GM12878 (cell line): ENCODE measurements around the gene NAP1L4. TPM values are rescaled to one million over a fixed set of nuclear protein-coding genes. Genes with fewer than 3 reads are reported as not detected.
A peak's percentile ranks its signal among the peaks of the same experiment; 100 is the strongest.
"Not testable (repeated sequence)": the region's sequence is repeated elsewhere in the genome, so short reads cannot be mapped to it uniquely, and the experiment has no call there.

Experiments used
- ATAC-seq: fragments of 200-7000 bp; cut with Tn5 transposase; 3 replicates; pipeline ENCODE4 v1.9.1; 2020; ENCODE audit warnings: mild to moderate bottlenecking, moderate library complexity
- BruUV-seq: library from RNA; stranded (reverse); fragments of 400-500 nt; replicated peaks from 2 replicates; lab custom pipeline; 2021; lab: Mats Ljungman, UMichigan
- CTCF ChIA-PET: fragments of 300-600 bp; sonication (Branson Sonifier 250); formaldehyde crosslinking; extraction: SDS; loops from one replicate; lab custom pipeline; 2021; ENCODE audit warnings: inconsistent platforms; lab: Yijun Ruan, JAX
- POLR2A ChIA-PET: fragments of 350-600 bp; formaldehyde crosslinking; extraction: SDS; loops from one replicate; lab custom pipeline; 2021; ENCODE audit warnings: inconsistent platforms; lab: Charles Lee
- RAD21 ChIA-PET: fragments of 300-600 bp; sonication (Branson Sonifier 250); formaldehyde crosslinking; loops from one replicate; lab custom pipeline; 2023; ENCODE audit warnings: antibody characterized with exemption; ENCODE audit not compliant: unreplicated experiment; lab: Charles Lee
- SMC1A ChIA-PET: fragments of 300-600 bp; sonication (Branson Sonifier 250); formaldehyde crosslinking; loops from one replicate; lab custom pipeline; 2023; ENCODE audit not compliant: unreplicated experiment, uncharacterized antibody; lab: Charles Lee
- DNase-seq: peaks from one replicate; pipeline ENCODE4 v3.0.0-alpha.2; 2011; ENCODE audit warnings: low read depth, low spot score
- FAIRE-seq: peaks from 3 replicates; lab custom pipeline; 2011; peaks lifted over from hg19 to GRCh38; lab: Jason Lieb, UNC
- H2AFZ ChIP-seq: 2 replicates; pipeline ENCODE4 v1.6.0; 2011; ENCODE audit warnings: low read depth, low read length, control low read depth; ENCODE audit not compliant: control insufficient read depth
- H3K27ac ChIP-seq: 2 replicates; pipeline ENCODE4 v1.5.1; 2011; ENCODE audit warnings: control low read depth; ENCODE audit not compliant: control insufficient read depth, insufficient read depth
- H3K27me3 ChIP-seq, 2 experiments: replicated peaks in 1 of 2; 2 replicates each; pipeline versions ENCODE4 v1.6.0 to v1.6.1; 2011; ENCODE audit warnings: low read length in 1 of 2; ENCODE audit not compliant: control insufficient read depth in 2 of 2, insufficient read depth in 2 of 2
- H3K36me3 ChIP-seq, 2 experiments: 2 replicates each; pipeline ENCODE4 v1.5.1; 2011; ENCODE audit warnings: low read length in 1 of 2; ENCODE audit not compliant: control insufficient read depth in 2 of 2, insufficient read depth in 2 of 2
- H3K4me1 ChIP-seq: 2 replicates; pipeline ENCODE4 v1.6.1; 2011; ENCODE audit warnings: mild to moderate bottlenecking, low read length, moderate library complexity, mixed read lengths; ENCODE audit not compliant: control insufficient read depth, insufficient read depth
- H3K4me2 ChIP-seq: 2 replicates; pipeline ENCODE4 v1.6.0; 2011; ENCODE audit warnings: control low read depth; ENCODE audit not compliant: control insufficient read depth, insufficient read depth
- H3K4me3 ChIP-seq: fragments of 200-600 bp; sonication (generic); 2 replicates; pipeline ENCODE4 v1.5.1; 2016
- H3K79me2 ChIP-seq: 2 replicates; pipeline ENCODE4 v1.6.0; 2011; ENCODE audit warnings: low read length; ENCODE audit not compliant: control insufficient read depth, insufficient read depth
- H3K9ac ChIP-seq: 2 replicates; pipeline ENCODE4 v1.8.0; 2011; ENCODE audit warnings: low read length, control low read depth, mixed read lengths; ENCODE audit not compliant: control insufficient read depth, insufficient read depth
- H3K9me3 ChIP-seq: replicated peaks from 3 replicates; pipeline ENCODE4 v1.5.1; 2011; ENCODE audit warnings: mild to moderate bottlenecking, low read length; ENCODE audit not compliant: control insufficient read depth, insufficient read depth
- H4K20me1 ChIP-seq: 2 replicates; pipeline ENCODE4 v1.6.0; 2011; ENCODE audit not compliant: control insufficient read depth, insufficient read depth
- BACH1 ChIP-seq: fragments of 450-650 bp; IDR thresholded peaks from 2 replicates; pipeline ENCODE4 v1.6.1; 2017; ENCODE audit warnings: mild to moderate bottlenecking, borderline replicate concordance
- POU2F2 ChIP-seq: IDR thresholded peaks from 3 replicates; pipeline ENCODE4 v1.6.1; 2011; ENCODE audit warnings: low read depth, mild to moderate bottlenecking, low read length, borderline replicate concordance
- RELB ChIP-seq: fragments of 450-650 bp; IDR thresholded peaks from 2 replicates; pipeline ENCODE4 v1.6.1; 2017; ENCODE audit warnings: low read depth, mild to moderate bottlenecking, moderate library complexity
- WGBS: methylation state at CpG from one replicate; pipeline ENCODE4 v1.1.6; 2016; ENCODE audit warnings: low lambda C conversion rate; ENCODE audit not compliant: insufficient replicate concordance, insufficient coverage; ENCODE audit errors: missing lambda C conversion rate; 5-methylcytosine and 5-hydroxymethylcytosine counted together
- in situ Hi-C: fragments of 300-500 bp; cut with MboI; formaldehyde crosslinking; loops from 9 replicates; pipeline ENCODE4 v1.14.3; 2018; ENCODE audit warnings: mixed read lengths
- intact Hi-C: fragments of 100-400 bp; cut with micrococcal nuclease; formaldehyde crosslinking; loops from one replicate; pipeline ENCODE4 v1.14.2; 2022; ENCODE audit not compliant: unreplicated experiment
- polyA plus RNA-seq, 11 experiments: library from polyadenylated mRNA; depleted of rRNA in 4 of 11; unstranded in 6 of 11; stranded (reverse) in 5 of 11; fragments of >200 nt; fragmentation: Nextera tagmentation in 4 of 11; fragmentation: Illumina TruSeq in 1 of 11; extraction: Ambion mirVana in 4 of 11; extraction: Trizol in 1 of 11; gene quantifications; 1 replicate in 1 of 11; 2 replicates in 10 of 11; pipeline versions ENCODE4 v1.2.1 to v1.2.3, GENCODE V29; 2011 to 2016; ENCODE audit warnings: inconsistent platforms in 2 of 11, missing spikeins in 2 of 11, low read depth in 1 of 11
- total RNA-seq, 4 experiments: library from RNA; depleted of rRNA in 3 of 4; stranded (reverse); fragments of >200 nt in 3 of 4; fragmentation: Illumina TruSeq in 1 of 4; extraction: Trizol in 1 of 4; gene quantifications; 2 replicates each; pipeline versions ENCODE4 v1.2.1 to v1.2.3, GENCODE V29; 2013 to 2021

NAP1L4 gene
- total and polyA plus RNA-seq, 10 of the 15 experiments (the other 5 are each of a cell fraction or from before 2014, with no cell fraction given) = 24.8 to 198 (median 114) TPM

- H2AFZ ChIP-seq, H3K36me3 ChIP-seq, DNase-seq, H3K27ac ChIP-seq, H3K4me1 ChIP-seq, in situ Hi-C loops, H3K4me3 ChIP-seq, FAIRE-seq, CTCF ChIA-PET, H3K4me2 ChIP-seq, SMC1A ChIA-PET, H4K20me1 ChIP-seq, H3K79me2 ChIP-seq, BruUV-seq, H3K9me3 ChIP-seq, ATAC-seq, H3K9ac ChIP-seq, H3K27me3 ChIP-seq: not testable (repeated sequence)
- intact Hi-C loops = loop anchor here (10.0 kb wide), 1 partner anchor 157 kb away; no protein-coding TSS in a partner anchor
- RAD21 ChIA-PET = interaction anchor here (0.6 kb wide), 1 partner anchor 35 kb away, joined by 3 read pairs; no protein-coding TSS in a partner anchor
- TF ChIP-seq RELB (peak; percentile 40; the same call in 1 of the 2 replicates), POU2F2 (0 out of 3 replicates have a peak, but pooled peaks have one; percentile 38), BACH1 (peak; percentile 84)
- 89% methylated on average over 18 of the region's 32 CpGs for WGBS
- POLR2A ChIA-PET = interaction anchor here (0.6 kb wide), 2 partner anchors 178 to 1950 kb away, joined by 3 to 5 read pairs; no protein-coding TSS in a partner anchor
Observed at GRCh38 chr11:2937641-2938457, 54.3 kb downstream of the NAP1L4 start.
